GM21529 (cell line): ENCODE data around the gene IL32.

ENCODE experiments used
- ATAC-seq: cut with Tn5 transposase; IDR thresholded peaks from one replicate; pipeline ENCODE4 v1.9.1; 2021; ENCODE audit not compliant: unreplicated experiment

IL32 gene

GRCh38 chr16:3027983-3028715, 37.3 kb upstream of the IL32 start:
- no peak for ATAC-seq

GRCh38 chr16:3028716-3029319, 36.6 kb upstream of the IL32 start:
- ATAC-seq: no peak

GRCh38 chr16:3029491-3030221, 35.8 kb upstream of the IL32 start:
- ATAC-seq: no peak

- ATAC-seq: no peak
Observed at GRCh38 chr16:3030222-3031212, 34.9 kb upstream of the IL32 start.

GRCh38 chr16:3032624-3033023, 32.8 kb upstream of the IL32 start:
- no peak for ATAC-seq

- ATAC-seq: no peak
Observed at GRCh38 chr16:3035289-3035971, 30.0 kb upstream of the IL32 start.

DNA sequence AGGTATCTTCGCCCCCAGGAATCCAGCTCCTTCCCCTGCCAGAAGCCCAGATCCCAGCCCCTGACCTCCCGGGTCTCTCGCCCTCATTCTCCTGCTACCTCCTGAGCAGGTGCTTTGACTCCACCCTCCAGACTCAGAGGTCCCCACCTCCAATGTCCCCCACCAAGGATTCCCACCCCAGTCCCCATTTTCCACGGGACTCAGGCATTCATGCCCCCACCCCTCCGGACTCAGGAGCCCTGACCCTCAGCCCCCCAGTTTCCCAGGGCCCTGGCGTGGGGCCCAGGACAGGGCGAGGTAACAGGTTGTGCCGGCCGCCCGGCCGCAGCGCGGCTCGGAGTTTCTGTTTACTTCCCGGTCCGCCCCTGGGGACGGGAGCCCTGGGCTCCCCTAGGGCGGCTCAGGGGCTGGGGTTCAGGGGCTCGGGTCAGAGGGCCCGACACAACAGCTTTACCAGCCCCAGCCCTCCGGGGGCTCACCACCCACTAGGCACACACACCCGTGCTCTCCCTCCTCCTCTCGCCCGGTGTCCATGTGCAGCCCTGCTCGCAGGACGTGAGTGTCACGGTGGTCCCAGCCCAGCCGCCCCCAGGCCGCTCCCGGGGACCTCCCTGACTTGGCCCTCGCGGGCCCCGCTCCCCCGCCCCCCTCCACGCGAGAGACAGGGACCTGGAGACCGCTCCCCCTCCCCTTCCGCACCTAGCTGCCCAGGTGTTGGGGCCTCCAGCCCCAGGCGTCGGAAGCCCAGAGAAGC, 29.3 kb upstream of the IL32 start:
- no peak for ATAC-seq

GRCh38 chr16:3036726-3037315, 28.6 kb upstream of the IL32 start, which contains the start of gene BICDL2:
Gene BICDL2 (minus strand): TSS chr16:3036944. CDS start chr16:3035496, 1,448 bp downstream.
- ATAC-seq: no peak

GRCh38 chr16:3038256-3038655, 27.2 kb upstream of the IL32 start:
- ATAC-seq: no peak

DNA sequence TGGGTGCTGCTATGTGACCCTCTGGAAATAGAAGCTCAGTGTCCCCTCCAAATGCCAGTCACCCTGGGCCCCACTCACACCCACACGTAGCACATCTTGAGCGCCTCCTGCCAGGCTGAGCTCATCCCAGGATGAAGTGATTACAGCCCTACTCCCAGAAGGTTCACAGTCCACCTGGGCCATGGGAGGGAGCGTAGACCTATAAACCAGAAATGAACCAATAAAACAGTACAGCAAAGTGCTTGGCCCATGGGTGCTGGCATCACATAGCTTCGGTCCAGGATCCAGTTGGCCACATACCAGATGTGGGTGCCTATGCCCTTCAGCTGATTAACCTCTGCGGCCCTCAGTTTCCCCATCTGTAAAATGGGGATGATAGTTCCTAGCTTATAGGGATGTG, 26.5 kb upstream of the IL32 start:
- no peak for ATAC-seq

DNA sequence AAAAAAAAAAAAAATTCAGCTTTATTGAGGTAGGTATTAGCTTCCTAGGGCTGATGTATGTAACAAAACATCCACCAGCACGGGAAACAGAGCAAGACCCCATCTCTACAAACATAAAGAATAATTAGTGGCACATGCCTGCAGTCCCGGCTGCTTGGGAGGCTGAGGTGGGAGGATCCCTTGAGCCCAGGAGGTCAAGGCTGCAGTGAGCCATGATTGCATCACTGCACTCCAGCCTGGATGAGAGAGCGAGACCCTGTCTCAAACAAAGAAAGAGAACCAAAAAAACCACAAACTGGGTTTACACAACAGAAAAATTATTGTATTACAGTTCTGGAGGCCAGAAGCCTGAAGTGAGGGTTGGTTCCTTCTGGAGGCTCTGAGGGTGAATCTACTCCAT, 23.1 kb upstream of the IL32 start:
- no peak for ATAC-seq

GRCh38 chr16:3044708-3045107, 20.7 kb upstream of the IL32 start:
- ATAC-seq: no peak

GRCh38 chr16:3045758-3046640, 19.4 kb upstream of the IL32 start, which contains the start of gene MMP25:
Gene MMP25 (plus strand): TSS chr16:3046561. CDS start chr16:3046918, 357 bp downstream.
- ATAC-seq: no peak

DNA sequence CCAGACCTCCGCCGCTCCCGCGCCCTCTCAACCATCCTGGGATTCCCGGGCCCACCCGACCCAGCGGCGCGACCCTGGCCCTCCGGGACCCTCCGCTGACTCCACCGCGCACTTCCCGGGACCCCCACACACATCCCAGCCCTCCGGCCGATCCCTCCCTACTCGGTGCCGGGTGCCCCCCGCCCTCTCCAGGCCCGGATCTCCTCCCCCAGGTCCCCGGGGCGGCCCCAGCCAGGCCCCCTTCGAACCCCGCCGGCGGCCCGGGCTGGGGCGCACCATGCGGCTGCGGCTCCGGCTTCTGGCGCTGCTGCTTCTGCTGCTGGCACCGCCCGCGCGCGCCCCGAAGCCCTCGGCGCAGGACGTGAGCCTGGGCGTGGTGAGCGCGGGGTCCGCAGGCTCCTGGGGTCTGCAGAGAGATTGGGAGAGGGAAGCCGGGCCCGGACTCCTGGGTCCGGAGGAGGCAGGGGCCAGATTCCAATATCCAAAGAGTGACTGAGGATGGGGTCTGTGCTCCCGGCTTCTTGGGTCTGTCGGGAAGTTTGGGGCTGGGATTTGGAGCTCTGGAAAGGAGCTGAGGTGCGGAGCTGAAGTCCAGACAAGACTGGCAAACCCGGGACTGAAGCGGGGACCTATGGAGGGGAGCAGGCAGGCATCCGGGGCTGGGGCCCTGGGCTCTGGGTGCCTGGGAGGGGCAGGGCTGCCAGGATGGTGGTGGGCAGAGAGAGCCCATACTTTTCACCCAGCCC, 18.6 kb upstream of the IL32 start:
- ATAC-seq: no peak

DNA sequence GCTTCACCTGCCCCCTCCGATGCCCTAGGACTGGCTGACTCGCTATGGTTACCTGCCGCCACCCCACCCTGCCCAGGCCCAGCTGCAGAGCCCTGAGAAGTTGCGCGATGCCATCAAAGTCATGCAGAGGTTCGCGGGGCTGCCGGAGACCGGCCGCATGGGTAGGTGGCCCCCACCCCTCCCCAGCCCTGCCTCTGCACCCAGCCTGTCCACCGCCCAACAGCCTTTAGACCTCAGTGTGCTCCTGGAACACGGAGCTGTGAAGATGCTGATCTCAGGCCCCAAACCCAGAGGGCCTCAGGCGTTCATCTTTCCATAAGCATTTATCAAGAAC, 18.1 kb upstream of the IL32 start:
- no peak for ATAC-seq

GRCh38 chr16:3049921-3050481, 15.4 kb upstream of the IL32 start:
- ATAC-seq: no peak

DNA sequence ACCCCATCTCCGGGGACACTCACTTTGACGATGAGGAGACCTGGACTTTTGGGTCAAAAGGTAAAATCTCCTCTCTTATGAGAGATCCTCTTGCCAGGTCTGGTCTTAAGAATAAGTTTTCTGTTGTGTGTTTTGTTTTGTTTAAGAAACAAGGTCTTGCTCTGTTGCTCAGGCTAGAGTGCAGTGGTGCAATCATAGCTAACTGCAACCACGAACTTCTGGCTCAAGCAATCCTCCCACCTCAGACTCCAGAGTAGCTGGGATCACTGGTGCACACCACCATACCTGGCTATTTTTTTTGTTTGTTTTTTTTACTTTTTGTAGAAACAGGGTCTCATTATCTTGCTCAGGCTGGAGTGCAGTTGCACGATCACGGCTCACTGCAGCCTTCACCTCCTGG, 15.0 kb upstream of the IL32 start:
- ATAC-seq: no peak
